ENCODE measurements around the gene PIAS2.

DNA sequence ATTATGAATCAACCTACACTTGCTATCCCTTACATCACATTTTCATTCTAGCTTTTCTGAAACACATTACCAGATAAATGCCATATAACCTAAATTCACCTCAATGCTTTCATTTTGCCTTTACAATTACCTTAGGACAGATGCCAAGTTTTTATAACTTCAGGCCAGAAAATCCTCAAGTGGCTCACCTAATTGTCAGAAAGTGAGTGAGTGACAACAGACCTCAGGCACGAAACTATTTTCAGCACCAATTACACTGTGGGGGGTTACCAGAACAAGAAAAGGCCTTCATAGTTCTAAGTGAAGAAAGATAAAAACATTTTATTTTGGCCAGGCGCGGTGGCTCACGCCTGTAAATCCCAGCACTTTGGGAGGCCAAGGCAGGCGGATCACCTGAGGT, 108.2 kb downstream of the PIAS2 start:
- TF ChIP-seq ZNF274 (IDR thresholded peaks at IDR 0.05; ENCODE audit: low read depth, low read length) = no peak
- no peak for TF ChIP-seq YY1 (IDR thresholded peaks at IDR 0.05; ENCODE audit: insufficient read depth, insufficient read length)

All from NT2/D1 (cell line).